AG04449 (cell line): ENCODE results near the gene SACM1L.

Source experiments
- CTCF ChIA-PET: fragments of 350-600 bp; formaldehyde crosslinking; extraction: SDS; loops from one replicate; lab custom pipeline; 2021; ENCODE audit warnings: antibody characterized with exemption; lab: Yijun Ruan, JAX
- POLR2A ChIA-PET: fragments of 400-600, 350-600 bp; formaldehyde crosslinking; extraction: SDS; loops from one replicate; lab custom pipeline; 2020; ENCODE audit warnings: antibody characterized with exemption, inconsistent platforms; lab: Yijun Ruan, JAX
- DNase-seq: peaks from one replicate; pipeline ENCODE4 v3.0.0-alpha.2; 2010; ENCODE audit warnings: low read depth, low spot score
- H3K4me3 ChIP-seq: 2 replicates; pipeline ENCODE4 v1.5.1; 2011; ENCODE audit warnings: low read depth, mild to moderate bottlenecking, control low read depth, low read length
- CTCF ChIP-seq: IDR thresholded peaks from one replicate; pipeline ENCODE4 v1.5.1; 2011; ENCODE audit warnings: mild to moderate bottlenecking, moderate library complexity, low read length, control low read depth, inconsistent platforms; ENCODE audit not compliant: insufficient read depth; ENCODE audit errors: missing control alignments

SACM1L gene

GRCh38 chr3:45704301-45704943, 15.2 kb downstream of the SACM1L start:
- H3K4me3 ChIP-seq, result no peak overlapping the region
- DNase-seq, result no peak
- ChIA-PET CTCF (interaction anchor here (1.2 to 4.3 kb wide), 7 partner anchors 12 to 666 kb away, joined by 3 to 15 read pairs (median 5); partner anchors contain the start of gene SACM1L), POLR2A (no interaction called here)
- TF ChIP-seq CTCF, result no peak

GRCh38 chr3:45705839-45706808, 16.9 kb downstream of the SACM1L start:
- H3K4me3 ChIP-seq, result no peak overlapping the region
- ChIA-PET CTCF (interaction anchor here (0.6 to 4.3 kb wide), 6 partner anchors 17 to 373 kb away, joined by 3 to 15 read pairs (median 4); partner anchors contain the start of gene SACM1L), POLR2A (no interaction called here)
- TF ChIP-seq CTCF, result no peak
- no peak for DNase-seq

GRCh38 chr3:45711931-45712330, 22.7 kb downstream of the SACM1L start:
- no peak overlapping the region for H3K4me3 ChIP-seq
- ChIA-PET POLR2A (no interaction called here), CTCF (no interaction called here)
- no peak for TF ChIP-seq CTCF
- DNase-seq, result no peak

- no peak for TF ChIP-seq CTCF
- ChIA-PET CTCF (interaction anchor here (0.7 kb wide), 1 partner anchor 202 kb away, joined by 3 read pairs; no protein-coding TSS in a partner anchor), POLR2A (no interaction called here)
- DNase-seq, result no peak
- H3K4me3 ChIP-seq, result no peak overlapping the region
These were observed 23.4 kb downstream of the SACM1L start for GRCh38 chr3:45712434-45713110.

GRCh38 chr3:45715945-45716344, 26.7 kb downstream of the SACM1L start:
- POLR2A ChIA-PET, result no interaction called here
- TF ChIP-seq CTCF, result no peak
- no peak overlapping the region for H3K4me3 ChIP-seq
- DNase-seq, result no peak
- CTCF ChIA-PET, result interaction anchor here (1.1 to 2.7 kb wide), 6 partner anchors 10 to 679 kb away, joined by 4 to 10 read pairs (median 5); no protein-coding TSS in a partner anchor
